Measurements from ENCODE around the gene OSBPL6.

DNA sequence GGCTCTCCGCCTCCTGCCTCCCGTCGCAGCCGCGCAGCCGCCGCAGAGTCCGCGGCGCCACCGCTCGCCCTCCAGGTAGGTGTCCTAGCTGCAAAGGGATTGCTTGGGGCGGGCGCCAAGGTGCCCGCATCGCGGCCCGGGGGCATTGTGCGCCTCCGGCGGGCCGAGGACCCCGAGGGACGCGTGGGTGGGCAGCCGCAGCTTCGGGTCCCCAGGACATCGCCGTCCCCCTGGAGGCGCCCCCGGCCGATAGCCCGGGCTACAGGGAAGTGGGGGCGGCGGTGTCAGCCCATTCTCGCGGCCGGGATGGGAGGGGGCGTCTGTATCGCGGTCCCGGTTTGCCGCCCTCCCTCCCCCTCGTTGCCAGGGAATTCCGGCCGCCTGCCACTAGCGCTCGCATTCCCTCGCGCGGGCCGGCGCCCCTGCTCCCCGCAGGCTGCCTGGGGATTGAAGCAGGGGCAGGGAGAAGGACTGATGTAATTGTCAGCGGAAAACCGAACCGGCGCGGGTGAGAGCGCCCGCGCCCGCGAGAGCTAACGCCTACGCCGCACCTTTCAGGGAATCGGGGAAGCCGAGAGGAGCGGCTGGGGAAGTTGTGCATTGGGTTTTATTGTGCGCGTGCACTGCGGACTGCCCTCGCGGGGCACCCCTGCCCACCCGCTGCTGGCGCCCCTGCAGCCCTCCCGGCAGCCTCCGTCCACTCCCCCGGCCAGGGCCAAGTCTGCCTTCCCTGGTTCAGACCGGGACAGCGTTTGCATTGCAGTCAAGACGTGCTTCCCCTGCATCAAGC is 483 bp downstream of the OSBPL6 start:
- TF ChIP-seq, protein P1, sequence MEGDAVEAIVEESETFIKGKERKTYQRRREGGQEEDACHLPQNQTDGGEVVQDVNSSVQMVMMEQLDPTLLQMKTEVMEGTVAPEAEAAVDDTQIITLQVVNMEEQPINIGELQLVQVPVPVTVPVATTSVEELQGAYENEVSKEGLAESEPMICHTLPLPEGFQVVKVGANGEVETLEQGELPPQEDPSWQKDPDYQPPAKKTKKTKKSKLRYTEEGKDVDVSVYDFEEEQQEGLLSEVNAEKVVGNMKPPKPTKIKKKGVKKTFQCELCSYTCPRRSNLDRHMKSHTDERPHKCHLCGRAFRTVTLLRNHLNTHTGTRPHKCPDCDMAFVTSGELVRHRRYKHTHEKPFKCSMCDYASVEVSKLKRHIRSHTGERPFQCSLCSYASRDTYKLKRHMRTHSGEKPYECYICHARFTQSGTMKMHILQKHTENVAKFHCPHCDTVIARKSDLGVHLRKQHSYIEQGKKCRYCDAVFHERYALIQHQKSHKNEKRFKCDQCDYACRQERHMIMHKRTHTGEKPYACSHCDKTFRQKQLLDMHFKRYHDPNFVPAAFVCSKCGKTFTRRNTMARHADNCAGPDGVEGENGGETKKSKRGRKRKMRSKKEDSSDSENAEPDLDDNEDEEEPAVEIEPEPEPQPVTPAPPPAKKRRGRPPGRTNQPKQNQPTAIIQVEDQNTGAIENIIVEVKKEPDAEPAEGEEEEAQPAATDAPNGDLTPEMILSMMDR (conservative IDR thresholded peaks at IDR 0.05 in 1 of 2, IDR thresholded peaks at IDR 0.05 in 1 of 2; ENCODE audit: extremely low read depth in 1 of 2, insufficient read depth in 1 of 2, low read depth in 1 of 2, low read length in 2 of 2) = no peak
- TF ChIP-seq EZH2 (IDR thresholded peaks at IDR 0.05; ENCODE audit: borderline replicate concordance, low read length) = no peak
